Measurements from ENCODE around the gene BET1.

GRCh38 chr7:94004024-94004951 lies at the start of gene BET1:
- TF ChIP-seq ZC3H10 (CRISPR knock-in tag; IDR thresholded peaks at IDR 0.05), result no peak
- TF ChIP-seq PPARA (CRISPR knock-in tag; IDR thresholded peaks at IDR 0.05; ENCODE audit: borderline replicate concordance), result no peak
- no peak for TF ChIP-seq BACH2 (CRISPR knock-in tag; IDR thresholded peaks at IDR 0.05; ENCODE audit: borderline replicate concordance)
- TF ChIP-seq PATZ1 (CRISPR knock-in tag; IDR thresholded peaks at IDR 0.05; ENCODE audit: borderline replicate concordance), result no peak
- TF ChIP-seq ZNF70 (CRISPR knock-in tag; IDR thresholded peaks at IDR 0.05), result no peak
- TF ChIP-seq ZNF565 (CRISPR knock-in tag; conservative IDR thresholded peaks at IDR 0.05; ENCODE audit: low read depth), result no peak
- no peak for TF ChIP-seq CREB5 (CRISPR knock-in tag; IDR thresholded peaks at IDR 0.05; ENCODE audit: low read depth)
- TF ChIP-seq RARB (CRISPR knock-in tag; IDR thresholded peaks at IDR 0.05), result no peak
- no peak for TF ChIP-seq TCF4 (CRISPR knock-in tag; IDR thresholded peaks at IDR 0.05; ENCODE audit: borderline replicate concordance)
- no peak for TF ChIP-seq TOX (CRISPR knock-in tag; IDR thresholded peaks at IDR 0.05; ENCODE audit: borderline replicate concordance)
- TF ChIP-seq GLIS3 (CRISPR knock-in tag; IDR thresholded peaks at IDR 0.05), result no peak
- TF ChIP-seq ARNTL (CRISPR knock-in tag; IDR thresholded peaks at IDR 0.05; ENCODE audit: borderline replicate concordance, low read depth), result no peak
